SH-SY5Y (cell line): ENCODE results near the gene HLA-DRA.

ENCODE experiments used
- GATA2 ChIP-seq: IDR thresholded peaks from 2 replicates; pipeline ENCODE4 v1.6.1; 2011; ENCODE audit warnings: mild to moderate bottlenecking, low read depth, low read length
- GATA3 ChIP-seq: IDR thresholded peaks from 2 replicates; pipeline ENCODE4 v1.6.1; 2011; ENCODE audit warnings: low read depth, mild to moderate bottlenecking, low read length, moderate library complexity

- TF ChIP-seq GATA2, result no peak
- TF ChIP-seq GATA3, result no peak
These were observed 44.9 kb downstream of the HLA-DRA start for GRCh38 chr6:32484614-32484998.
